ENCODE data around the gene KIAA2012.
"Not testable (repeated sequence)": the region's sequence is repeated elsewhere in the genome, so short reads cannot be mapped to it uniquely, and the experiment has no call there.

Gene KIAA2012

GRCh38 chr2:202204855-202205254, 131.8 kb downstream of the KIAA2012 start:
- DNase-seq, result no peak

GRCh38 chr2:202208526-202208925, 135.5 kb downstream of the KIAA2012 start:
- DNase-seq, result no peak

GRCh38 chr2:202215179-202215578, 142.1 kb downstream of the KIAA2012 start:
- no peak for DNase-seq

GRCh38 chr2:202221873-202222272, 148.8 kb downstream of the KIAA2012 start:
- no peak for DNase-seq

GRCh38 chr2:202237787-202238233, 164.8 kb downstream of the KIAA2012 start:
- DNase-seq, result no peak

- DNase-seq, result peak; percentile 86
Observed at GRCh38 chr2:202238234-202239197, 165.5 kb downstream of the KIAA2012 start, which contains the start of gene SUMO1. SUMO1 (minus strand) TSS chr2:202238597; CDS start chr2:202238451, 146 bp downstream.

GRCh38 chr2:202247710-202248109, 174.7 kb downstream of the KIAA2012 start:
- not testable (repeated sequence) for DNase-seq

GRCh38 chr2:202249521-202250253, 176.6 kb downstream of the KIAA2012 start:
- no peak for DNase-seq

- no peak for DNase-seq
Observed at GRCh38 chr2:202251494-202251893, 178.4 kb downstream of the KIAA2012 start.

All from NCI-H1436 (cell line).